Ovary (tissue), 3 donors: ENCODE results near the gene BBS5.

Source experiments
- EP300 ChIP-seq: sonication (generic); formaldehyde crosslinking; IDR thresholded peaks from one replicate; pipeline ENCODE4 v1.6.1; 2017; ENCODE audit warnings: antibody characterized with exemption
- TF ChIP-seq, protein P1 (sequence below), 3 donors: fragments of 450-650 bp in 2 of 3; fragments of 200-600 bp in 1 of 3; IDR thresholded peaks; one replicate each; pipeline versions ENCODE4 v1.5.1 to v1.8.0; 2016 to 2022; ENCODE audit warnings: antibody characterized with exemption in 3 of 3, mild to moderate bottlenecking in 1 of 3
- donor health status: DM: no; HTN: no; CAD: no.

DNA sequence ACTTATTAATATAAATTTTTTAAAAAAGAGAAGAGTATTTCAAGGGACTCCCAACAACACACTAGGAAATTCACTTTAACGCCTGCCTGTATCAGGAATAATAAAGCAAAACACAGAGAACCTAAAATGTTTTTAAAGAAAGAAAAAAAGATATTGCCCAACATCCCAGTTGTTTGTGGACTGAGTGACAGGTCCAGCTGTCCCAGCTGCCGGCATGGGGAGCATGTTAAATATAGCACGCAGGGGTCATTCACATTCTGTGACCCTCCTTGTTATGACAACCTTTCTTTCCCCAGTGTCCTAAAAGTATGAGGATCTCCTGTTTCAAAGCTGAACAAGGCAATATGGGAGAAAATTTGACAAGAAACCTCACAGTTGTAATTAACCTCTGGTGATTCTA lies 34.6 kb downstream of the BBS5 start:
- TF ChIP-seq, protein P1, sequence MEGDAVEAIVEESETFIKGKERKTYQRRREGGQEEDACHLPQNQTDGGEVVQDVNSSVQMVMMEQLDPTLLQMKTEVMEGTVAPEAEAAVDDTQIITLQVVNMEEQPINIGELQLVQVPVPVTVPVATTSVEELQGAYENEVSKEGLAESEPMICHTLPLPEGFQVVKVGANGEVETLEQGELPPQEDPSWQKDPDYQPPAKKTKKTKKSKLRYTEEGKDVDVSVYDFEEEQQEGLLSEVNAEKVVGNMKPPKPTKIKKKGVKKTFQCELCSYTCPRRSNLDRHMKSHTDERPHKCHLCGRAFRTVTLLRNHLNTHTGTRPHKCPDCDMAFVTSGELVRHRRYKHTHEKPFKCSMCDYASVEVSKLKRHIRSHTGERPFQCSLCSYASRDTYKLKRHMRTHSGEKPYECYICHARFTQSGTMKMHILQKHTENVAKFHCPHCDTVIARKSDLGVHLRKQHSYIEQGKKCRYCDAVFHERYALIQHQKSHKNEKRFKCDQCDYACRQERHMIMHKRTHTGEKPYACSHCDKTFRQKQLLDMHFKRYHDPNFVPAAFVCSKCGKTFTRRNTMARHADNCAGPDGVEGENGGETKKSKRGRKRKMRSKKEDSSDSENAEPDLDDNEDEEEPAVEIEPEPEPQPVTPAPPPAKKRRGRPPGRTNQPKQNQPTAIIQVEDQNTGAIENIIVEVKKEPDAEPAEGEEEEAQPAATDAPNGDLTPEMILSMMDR (IDR thresholded peaks at IDR 0.05) = no peak
- no peak for TF ChIP-seq EP300
